Measurements from ENCODE around the gene REXO5. TPM values are rescaled to one million over a fixed set of nuclear protein-coding genes. Genes with fewer than 3 reads are reported as not detected.

The REXO5 gene
- total and polyA plus RNA-seq, 2 of the 13 experiments (the other 11 are each of a cell fraction or from before 2014, with no cell fraction given), result 5.9 to 13.1 TPM

DNA sequence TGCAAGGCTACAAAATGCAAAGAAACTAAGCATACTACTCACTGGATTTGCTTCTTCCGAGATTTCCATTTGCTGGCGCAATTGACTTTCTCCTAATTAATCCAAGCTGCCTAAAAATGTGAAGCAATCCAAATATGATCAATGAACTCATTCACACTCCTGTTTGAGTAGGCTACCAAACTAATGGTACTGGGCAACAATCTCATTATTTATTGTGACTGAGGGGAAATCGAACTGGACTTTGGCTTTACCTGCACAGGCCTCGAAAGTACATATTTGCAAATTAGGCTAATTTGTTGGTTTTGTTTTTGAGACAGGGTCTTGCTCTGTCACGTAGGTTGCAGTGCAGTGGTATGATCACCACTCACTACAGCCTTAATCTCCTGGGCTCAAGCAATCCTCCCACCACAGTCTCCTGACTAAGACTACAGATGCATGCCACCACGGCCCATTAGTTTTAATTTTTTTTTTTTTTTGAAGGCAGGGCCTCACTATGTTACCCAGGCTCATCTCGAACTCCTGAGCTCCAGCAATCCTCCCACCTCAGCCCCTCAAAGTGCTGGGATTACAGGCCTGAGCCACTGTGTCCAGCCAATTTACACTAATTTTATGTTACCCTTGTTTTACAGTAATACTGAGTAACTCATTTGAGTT is 2.6 kb upstream of the REXO5 start (continued):
- TF ChIP-seq, protein P1, sequence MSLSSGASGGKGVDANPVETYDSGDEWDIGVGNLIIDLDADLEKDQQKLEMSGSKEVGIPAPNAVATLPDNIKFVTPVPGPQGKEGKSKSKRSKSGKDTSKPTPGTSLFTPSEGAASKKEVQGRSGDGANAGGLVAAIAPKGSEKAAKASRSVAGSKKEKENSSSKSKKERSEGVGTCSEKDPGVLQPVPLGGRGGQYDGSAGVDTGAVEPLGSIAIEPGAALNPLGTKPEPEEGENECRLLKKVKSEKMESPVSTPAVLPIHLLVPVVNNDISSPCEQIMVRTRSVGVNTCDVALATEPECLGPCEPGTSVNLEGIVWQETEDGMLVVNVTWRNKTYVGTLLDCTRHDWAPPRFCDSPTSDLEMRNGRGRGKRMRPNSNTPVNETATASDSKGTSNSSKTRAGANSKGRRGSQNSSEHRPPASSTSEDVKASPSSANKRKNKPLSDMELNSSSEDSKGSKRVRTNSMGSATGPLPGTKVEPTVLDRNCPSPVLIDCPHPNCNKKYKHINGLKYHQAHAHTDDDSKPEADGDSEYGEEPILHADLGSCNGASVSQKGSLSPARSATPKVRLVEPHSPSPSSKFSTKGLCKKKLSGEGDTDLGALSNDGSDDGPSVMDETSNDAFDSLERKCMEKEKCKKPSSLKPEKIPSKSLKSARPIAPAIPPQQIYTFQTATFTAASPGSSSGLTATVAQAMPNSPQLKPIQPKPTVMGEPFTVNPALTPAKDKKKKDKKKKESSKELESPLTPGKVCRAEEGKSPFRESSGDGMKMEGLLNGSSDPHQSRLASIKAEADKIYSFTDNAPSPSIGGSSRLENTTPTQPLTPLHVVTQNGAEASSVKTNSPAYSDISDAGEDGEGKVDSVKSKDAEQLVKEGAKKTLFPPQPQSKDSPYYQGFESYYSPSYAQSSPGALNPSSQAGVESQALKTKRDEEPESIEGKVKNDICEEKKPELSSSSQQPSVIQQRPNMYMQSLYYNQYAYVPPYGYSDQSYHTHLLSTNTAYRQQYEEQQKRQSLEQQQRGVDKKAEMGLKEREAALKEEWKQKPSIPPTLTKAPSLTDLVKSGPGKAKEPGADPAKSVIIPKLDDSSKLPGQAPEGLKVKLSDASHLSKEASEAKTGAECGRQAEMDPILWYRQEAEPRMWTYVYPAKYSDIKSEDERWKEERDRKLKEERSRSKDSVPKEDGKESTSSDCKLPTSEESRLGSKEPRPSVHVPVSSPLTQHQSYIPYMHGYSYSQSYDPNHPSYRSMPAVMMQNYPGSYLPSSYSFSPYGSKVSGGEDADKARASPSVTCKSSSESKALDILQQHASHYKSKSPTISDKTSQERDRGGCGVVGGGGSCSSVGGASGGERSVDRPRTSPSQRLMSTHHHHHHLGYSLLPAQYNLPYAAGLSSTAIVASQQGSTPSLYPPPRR (CRISPR knock-in tag; IDR thresholded peaks at IDR 0.05; ENCODE audit: borderline replicate concordance), result peak; percentile 95
- TF ChIP-seq ATF1 (CRISPR knock-in tag; IDR thresholded peaks at IDR 0.05) (peak; percentile 81), ZNF24 (IDR thresholded peaks at IDR 0.05) (no peak), PAX8 (CRISPR knock-in tag; IDR thresholded peaks at IDR 0.05; ENCODE audit: borderline replicate concordance) (no peak), ZFP37 (CRISPR knock-in tag; IDR thresholded peaks at IDR 0.05; ENCODE audit: borderline replicate concordance) (no peak; the same call in 1 of the 2 replicates), NFYC (CRISPR knock-in tag; IDR thresholded peaks at IDR 0.05) (0 out of 2 replicates have a peak, but pooled peaks have one; percentile 26), CEBPB (IDR thresholded peaks at IDR 0.05; ENCODE audit: borderline replicate concordance, low read depth, low read length) (peak; percentile 56; the same call in 1 of the 2 replicates), SP1 (IDR thresholded peaks at IDR 0.05) (no peak), SP1 (CRISPR knock-in tag; IDR thresholded peaks at IDR 0.05) (no peak), ZNF468 (CRISPR knock-in tag; IDR thresholded peaks at IDR 0.05) (no peak), KMT2B (CRISPR knock-in tag; IDR thresholded peaks at IDR 0.05) (peak; percentile 67)
- TF ChIP-seq, protein P2, sequence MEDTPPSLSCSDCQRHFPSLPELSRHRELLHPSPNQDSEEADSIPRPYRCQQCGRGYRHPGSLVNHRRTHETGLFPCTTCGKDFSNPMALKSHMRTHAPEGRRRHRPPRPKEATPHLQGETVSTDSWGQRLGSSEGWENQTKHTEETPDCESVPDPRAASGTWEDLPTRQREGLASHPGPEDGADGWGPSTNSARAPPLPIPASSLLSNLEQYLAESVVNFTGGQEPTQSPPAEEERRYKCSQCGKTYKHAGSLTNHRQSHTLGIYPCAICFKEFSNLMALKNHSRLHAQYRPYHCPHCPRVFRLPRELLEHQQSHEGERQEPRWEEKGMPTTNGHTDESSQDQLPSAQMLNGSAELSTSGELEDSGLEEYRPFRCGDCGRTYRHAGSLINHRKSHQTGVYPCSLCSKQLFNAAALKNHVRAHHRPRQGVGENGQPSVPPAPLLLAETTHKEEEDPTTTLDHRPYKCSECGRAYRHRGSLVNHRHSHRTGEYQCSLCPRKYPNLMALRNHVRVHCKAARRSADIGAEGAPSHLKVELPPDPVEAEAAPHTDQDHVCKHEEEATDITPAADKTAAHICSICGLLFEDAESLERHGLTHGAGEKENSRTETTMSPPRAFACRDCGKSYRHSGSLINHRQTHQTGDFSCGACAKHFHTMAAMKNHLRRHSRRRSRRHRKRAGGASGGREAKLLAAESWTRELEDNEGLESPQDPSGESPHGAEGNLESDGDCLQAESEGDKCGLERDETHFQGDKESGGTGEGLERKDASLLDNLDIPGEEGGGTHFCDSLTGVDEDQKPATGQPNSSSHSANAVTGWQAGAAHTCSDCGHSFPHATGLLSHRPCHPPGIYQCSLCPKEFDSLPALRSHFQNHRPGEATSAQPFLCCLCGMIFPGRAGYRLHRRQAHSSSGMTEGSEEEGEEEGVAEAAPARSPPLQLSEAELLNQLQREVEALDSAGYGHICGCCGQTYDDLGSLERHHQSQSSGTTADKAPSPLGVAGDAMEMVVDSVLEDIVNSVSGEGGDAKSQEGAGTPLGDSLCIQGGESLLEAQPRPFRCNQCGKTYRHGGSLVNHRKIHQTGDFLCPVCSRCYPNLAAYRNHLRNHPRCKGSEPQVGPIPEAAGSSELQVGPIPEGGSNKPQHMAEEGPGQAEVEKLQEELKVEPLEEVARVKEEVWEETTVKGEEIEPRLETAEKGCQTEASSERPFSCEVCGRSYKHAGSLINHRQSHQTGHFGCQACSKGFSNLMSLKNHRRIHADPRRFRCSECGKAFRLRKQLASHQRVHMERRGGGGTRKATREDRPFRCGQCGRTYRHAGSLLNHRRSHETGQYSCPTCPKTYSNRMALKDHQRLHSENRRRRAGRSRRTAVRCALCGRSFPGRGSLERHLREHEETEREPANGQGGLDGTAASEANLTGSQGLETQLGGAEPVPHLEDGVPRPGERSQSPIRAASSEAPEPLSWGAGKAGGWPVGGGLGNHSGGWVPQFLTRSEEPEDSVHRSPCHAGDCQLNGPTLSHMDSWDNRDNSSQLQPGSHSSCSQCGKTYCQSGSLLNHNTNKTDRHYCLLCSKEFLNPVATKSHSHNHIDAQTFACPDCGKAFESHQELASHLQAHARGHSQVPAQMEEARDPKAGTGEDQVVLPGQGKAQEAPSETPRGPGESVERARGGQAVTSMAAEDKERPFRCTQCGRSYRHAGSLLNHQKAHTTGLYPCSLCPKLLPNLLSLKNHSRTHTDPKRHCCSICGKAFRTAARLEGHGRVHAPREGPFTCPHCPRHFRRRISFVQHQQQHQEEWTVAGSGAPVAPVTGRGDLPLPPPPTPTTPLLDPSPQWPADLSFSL (CRISPR knock-in tag; IDR thresholded peaks at IDR 0.05), result no peak; the same call in 1 of the 2 replicates
- TF ChIP-seq, protein P3, sequence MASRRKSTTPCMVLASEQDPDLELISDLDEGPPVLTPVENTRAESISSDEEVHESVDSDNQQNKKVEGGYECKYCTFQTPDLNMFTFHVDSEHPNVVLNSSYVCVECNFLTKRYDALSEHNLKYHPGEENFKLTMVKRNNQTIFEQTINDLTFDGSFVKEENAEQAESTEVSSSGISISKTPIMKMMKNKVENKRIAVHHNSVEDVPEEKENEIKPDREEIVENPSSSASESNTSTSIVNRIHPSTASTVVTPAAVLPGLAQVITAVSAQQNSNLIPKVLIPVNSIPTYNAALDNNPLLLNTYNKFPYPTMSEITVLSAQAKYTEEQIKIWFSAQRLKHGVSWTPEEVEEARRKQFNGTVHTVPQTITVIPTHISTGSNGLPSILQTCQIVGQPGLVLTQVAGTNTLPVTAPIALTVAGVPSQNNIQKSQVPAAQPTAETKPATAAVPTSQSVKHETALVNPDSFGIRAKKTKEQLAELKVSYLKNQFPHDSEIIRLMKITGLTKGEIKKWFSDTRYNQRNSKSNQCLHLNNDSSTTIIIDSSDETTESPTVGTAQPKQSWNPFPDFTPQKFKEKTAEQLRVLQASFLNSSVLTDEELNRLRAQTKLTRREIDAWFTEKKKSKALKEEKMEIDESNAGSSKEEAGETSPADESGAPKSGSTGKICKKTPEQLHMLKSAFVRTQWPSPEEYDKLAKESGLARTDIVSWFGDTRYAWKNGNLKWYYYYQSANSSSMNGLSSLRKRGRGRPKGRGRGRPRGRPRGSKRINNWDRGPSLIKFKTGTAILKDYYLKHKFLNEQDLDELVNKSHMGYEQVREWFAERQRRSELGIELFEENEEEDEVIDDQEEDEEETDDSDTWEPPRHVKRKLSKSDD (CRISPR knock-in tag; IDR thresholded peaks at IDR 0.05; ENCODE audit: low read depth), result 0 out of 2 replicates have a peak, but pooled peaks have one; percentile 52
- TF ChIP-seq, protein P4, sequence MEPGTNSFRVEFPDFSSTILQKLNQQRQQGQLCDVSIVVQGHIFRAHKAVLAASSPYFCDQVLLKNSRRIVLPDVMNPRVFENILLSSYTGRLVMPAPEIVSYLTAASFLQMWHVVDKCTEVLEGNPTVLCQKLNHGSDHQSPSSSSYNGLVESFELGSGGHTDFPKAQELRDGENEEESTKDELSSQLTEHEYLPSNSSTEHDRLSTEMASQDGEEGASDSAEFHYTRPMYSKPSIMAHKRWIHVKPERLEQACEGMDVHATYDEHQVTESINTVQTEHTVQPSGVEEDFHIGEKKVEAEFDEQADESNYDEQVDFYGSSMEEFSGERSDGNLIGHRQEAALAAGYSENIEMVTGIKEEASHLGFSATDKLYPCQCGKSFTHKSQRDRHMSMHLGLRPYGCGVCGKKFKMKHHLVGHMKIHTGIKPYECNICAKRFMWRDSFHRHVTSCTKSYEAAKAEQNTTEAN (CRISPR knock-in tag; conservative IDR thresholded peaks at IDR 0.05), result 0 out of 2 replicates have a peak, but pooled peaks have one; percentile 34

Data from HepG2 (cell line).